NCI-H146 treated with DMSO at 0.1 percent for 48 hours (cell line): ENCODE measurements around the gene ZNF880.
"Not testable (repeated sequence)": the region's sequence is repeated elsewhere in the genome, so short reads cannot be mapped to it uniquely, and the experiment has no call there.

ENCODE experiments used
- DNase-seq: peaks from one replicate; lab custom pipeline; 2025; ENCODE audit not compliant: unreplicated experiment; lab: John Stamatoyannopoulos, UW

Gene ZNF880

DNA sequence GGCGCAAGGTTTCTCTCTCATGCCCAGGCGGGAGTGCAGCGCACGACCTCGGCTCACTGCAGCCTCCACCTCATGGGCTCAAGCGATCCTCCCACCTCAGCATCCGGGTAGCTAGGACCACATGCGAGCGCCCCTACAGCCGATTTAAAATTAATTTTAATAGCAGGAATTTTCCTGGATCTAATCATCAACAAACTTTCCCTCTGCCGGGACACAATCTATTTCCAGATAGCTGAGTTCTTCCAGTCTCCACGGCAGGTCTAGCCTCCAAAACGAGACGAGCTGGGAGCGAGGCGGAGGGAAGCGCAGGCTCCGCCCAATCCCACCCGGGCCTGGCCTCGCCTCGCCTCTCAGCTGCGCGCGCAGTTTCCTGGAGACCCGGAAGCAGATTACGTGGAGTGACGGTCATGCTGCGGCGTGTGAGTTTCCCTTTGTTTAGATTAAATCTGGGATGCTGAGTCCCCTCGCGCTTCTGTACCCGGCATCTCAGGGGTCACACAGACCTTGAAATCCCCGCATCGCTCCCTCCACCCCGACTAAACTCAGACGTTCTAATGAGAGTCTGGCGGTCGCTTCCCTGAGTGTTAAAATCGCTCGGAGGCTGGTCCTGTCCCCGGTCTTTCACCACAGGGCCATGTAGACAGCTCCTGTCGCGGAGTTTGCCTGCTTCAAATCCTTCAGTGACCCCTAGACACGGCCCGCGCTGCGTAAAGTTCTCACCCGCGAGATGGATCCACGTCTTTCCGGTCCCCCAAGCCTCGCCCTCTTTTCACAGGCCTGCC, at the start of gene ZNF880:
TSS of gene ZNF880 (plus strand) at position 365 of the 782 bp plus-strand sequence. CDS start at position 408, 43 bp downstream.
- DNase-seq = peak; percentile 87

DNA sequence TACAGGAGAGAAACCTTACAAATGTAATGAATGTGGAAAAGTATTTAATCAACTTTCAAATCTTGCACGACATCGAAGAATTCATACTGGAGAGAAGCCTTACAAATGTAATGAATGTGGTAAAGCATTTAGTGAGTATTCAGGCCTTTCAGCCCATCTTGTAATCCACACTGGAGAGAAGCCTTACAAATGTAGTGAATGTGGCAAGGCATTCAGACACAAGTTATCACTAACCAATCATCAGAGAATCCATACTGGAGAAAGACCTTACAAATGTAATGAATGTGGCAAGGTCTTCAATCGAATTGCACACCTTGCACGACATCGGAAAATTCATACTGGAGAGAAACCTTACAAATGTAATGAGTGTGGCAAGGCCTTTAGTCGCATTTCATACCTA, 47.3 kb upstream of the ZNF880 start:
- DNase-seq = no peak

DNA sequence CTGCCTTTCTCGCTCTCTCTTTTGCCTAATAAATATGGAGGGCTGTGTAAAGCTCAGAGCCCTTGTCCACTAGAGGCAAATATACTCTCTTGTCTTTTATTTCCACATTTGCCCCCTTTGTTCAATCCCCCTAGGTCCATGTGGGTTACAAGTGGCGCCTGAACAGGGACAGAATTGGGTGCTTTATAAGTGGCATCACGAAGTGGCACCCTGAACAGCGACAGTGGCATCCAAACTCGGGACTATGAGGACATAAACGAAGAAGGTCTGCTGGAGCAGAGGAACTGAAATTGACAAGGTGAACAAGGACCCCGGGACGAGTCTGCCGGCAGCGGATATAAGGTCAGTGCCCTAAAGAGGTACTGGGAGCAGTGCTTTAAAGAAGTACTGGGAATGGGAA, 38.0 kb upstream of the ZNF880 start:
- DNase-seq = no peak

DNA sequence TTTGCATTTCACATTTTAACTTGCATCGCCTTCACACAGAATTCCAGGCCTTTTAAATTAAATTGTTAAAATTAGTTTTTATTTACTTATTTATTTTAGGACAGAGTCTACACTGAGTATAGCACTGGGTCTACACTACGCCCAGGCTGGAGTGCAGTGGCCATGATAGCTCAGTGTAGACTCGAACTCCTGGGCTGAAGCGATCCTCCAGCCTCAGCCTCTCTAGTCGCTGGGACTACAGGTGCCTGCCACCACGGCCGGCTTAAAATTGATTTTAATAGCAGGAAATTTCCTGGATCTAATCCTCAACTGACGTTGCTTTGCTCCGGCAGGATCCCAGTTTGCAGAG, 34.0 kb upstream of the ZNF880 start:
- no peak for DNase-seq

DNA sequence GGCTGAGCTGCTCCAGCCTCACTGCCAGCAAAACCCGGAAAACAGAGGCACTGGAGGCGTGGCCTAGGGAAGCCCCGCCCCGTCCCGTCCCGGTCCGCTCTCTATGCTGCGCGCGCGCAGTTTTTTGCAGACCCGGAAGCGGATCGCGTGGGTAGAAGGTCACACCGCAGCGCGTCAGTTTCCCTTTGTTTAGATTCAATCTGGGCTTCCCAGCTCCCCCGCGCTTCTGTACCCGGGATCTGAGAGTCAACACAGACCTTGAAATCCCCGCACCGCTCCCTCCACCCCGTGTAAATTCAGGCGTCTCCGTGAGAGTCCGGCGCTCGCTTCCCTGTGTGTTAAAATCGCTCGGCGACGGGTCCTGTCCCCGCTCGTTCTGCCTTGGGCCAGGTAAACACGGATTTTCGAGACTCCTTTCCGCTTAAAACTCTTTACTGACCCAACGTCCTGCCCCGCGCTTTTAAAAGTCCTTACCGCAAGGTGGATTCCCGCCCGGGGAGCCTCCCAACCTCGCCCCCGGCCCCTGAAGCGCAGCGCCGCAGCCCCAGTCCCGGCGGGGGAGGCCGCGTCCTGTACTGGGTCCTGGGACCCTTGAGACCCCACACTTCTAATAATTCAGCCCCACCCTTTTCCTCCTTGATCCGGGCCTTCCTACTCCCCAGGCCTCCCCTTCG, 33.5 kb upstream of the ZNF880 start, which contains the start of gene ZNF610:
TSS of gene ZNF610 (plus strand) at position 127 of the 674 bp plus-strand sequence. CDS start 12,930 bp downstream, outside the sequence.
- peak; percentile 65 for DNase-seq

DNA sequence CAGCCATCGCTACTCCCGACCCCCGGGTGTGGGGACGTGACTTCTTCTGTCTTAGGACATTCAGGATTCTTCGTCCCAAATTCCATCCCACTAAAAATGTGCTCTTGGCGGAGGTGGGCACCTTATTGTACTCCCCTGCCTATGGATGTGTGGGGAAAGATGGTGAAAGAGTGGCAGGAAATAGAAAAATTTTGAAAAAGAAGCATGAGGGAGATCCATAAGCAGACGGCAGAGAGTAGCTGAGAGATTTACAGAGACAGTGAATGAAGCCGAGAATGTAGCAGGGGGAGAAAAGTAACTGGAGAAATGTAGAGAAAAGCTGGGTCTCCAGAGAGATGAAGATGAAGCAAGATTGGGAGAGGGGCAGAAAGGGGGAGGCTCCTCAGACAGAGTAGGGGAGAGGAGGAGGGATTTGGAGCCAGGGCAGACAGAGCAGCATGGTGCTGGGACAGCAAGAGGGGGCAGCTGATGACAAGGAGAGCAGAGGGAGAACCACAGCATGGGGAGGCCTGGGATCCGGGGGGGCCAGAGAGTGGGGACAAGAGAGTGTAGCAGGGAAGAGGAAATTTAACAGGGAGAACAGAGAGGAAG, 32.8 kb upstream of the ZNF880 start:
- DNase-seq = no peak

DNA sequence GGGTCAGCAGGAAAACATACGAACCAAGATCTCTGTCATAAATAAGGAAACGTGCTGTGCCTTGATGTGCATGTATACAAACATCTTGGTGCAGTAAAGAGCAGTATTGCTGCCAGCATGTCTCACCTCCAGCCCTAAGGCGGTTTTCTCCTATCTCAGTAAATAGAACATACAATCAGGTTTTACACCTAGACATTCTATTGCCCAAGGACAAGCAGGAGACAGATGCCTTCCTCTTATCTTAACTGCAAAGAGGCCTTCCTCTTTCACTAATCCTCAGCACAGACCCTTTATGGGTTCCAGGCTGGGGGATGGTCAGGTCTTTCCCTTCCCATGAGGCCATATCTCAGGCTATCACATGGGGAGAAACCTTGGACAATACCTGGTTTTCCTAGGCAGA, 30.7 kb upstream of the ZNF880 start:
- DNase-seq = not testable (repeated sequence)

DNA sequence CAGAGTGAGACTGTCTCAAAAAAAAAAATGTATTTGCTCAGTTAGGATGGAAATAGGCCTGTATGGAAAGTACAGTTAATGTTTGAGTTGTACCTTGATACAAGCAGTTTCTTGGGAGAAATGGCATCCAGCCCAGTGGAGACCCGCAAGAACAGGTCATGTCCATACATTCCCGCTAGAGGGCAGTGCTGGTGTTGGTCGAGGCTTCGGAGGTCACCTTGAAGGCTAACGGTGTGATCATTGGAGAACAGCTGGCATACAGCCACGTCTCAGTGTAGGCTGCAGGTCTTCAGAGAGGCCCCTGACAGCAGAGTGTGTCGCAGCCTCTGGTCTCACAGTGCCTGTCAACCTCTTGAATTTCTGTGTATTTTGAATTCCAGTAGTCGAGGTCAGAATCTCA, 26.2 kb upstream of the ZNF880 start:
- DNase-seq = peak; percentile 55

DNA sequence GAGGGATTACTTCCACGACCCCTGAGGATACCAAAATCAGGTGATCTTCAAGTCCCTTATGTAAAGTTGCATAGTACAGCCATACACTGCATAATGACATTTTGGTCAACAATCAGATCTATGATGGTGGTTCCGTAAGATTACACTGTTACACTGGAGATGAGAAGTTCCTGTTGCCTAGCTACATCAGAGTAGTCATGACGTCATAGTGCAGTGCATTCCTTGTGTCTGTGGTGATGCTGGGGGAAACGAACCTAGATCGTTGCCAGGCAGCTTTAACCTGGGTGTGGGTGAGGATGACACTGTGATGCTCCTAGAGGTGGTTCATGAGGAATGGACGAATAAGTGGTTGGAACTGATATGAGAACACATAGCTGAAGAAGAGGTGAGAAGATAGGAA, 24.6 kb upstream of the ZNF880 start:
- no peak for DNase-seq

DNA sequence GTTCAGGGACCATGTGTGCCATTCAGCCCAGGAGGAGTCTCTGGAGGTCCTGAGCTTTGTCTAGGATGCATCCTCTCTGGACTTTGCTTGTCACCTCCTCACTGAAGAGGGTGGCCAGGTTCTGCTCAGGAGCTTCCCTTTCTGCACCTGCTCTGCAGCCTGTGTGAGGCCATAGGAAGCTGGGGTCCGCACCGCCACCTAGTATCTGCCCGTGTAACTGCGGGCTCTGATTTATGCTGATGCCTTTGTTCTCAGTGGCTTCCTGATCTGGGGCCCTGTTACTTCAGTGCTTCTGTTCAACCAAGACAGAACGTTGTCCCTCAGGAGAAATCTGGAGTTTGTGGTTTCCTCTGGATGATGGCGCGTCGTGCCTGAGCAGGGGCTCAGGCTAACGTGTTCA, 18.2 kb upstream of the ZNF880 start:
- peak; percentile 4 for DNase-seq

DNA sequence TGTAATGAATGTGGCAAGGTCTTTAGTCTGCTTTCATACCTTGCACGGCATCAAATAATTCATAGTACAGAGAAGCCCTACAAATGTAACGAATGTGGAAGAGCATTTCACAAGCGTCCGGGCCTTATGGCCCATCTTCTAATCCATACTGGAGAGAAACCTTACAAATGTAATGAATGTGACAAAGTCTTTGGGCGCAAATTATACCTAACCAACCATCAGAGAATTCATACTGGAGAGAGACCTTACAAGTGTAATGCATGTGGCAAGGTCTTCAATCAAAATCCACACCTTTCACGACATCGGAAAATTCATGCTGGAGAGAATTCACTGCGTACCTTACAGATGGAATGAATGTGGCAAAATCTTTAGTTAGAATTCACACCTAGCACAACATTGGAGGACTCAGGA, 3.3 kb upstream of the ZNF880 start:
- no peak for DNase-seq

DNA sequence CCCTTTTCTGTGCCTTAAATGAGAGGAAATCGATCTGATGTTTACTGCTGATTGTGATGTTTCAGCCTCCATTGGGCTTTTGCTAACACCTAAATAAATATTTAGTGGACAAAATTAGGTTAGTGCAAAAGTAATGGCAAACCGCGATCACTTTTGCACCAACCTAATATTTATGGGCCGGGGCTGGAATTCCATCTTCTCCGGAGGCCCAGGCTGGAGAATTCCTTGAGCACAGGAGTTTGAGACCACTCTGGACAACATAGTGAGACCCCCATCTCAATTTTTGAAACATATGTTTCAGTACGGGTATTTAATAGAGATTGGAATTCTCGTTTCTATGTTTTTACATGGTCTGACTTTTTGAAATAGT, 603 bp downstream of the ZNF880 start:
- DNase-seq = no peak

DNA sequence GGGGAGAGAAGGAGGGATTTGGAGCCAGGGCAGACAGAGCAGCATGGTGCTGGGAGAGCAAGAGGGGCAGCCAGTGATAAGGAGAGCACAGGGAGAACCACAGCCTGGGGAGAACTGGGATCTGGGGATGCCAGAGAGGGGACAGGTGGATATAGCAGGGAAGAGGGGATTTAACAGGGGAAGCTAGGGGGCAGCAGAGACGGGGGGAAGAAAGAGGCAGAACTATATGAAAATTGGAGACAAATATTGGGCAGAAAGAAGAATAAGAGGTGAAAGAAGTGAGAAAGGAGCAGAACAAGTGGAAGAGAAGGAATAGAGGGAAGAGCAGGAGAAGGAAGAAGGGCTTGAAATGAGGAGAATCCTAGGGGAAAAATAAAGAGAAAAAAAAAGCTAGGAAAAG, 21.4 kb downstream of the ZNF880 start:
- no peak for DNase-seq

DNA sequence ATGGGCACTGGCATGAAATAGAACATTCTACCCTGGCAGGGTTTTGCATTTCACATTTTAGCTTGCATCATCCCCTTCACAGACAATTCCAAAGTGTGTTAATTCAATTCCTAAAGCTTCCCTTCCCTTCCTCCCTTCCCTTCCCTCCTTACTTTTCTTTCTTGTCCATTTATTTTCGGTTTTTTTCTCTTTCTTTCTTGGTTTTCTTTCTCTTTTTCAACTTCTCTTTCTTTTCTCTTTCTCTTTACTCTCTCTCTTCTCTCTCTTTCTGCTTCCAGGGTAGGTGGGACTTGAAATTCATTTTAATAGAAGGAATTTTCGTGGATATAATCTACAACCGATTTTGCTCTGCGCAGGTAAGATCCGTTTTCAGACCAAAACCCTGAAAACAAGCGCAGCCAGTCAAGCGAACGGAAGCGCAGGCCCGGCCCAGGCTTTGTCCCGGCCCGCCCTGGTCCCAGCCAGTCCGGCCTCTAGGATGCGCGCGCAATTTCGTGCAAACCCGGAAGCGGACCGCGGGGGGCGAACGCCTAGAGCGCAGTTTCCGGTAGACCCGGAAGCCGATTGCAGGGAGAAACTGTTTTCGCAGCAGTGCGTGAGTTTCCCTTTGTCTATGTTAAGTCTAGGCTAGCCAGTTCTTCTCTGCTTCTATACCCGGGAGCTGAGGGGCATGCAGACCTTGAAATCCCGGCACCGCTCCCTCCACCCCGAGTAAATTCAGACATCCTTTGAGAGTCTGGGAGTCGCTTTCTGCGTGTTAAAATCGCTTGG, 27.8 kb downstream of the ZNF880 start, which contains the start of gene ZNF528:
TSS of gene ZNF528 (plus strand) at position 540 of the 771 bp plus-strand sequence. CDS start 4,165 bp downstream, outside the sequence.
- peak; percentile 80 for DNase-seq

DNA sequence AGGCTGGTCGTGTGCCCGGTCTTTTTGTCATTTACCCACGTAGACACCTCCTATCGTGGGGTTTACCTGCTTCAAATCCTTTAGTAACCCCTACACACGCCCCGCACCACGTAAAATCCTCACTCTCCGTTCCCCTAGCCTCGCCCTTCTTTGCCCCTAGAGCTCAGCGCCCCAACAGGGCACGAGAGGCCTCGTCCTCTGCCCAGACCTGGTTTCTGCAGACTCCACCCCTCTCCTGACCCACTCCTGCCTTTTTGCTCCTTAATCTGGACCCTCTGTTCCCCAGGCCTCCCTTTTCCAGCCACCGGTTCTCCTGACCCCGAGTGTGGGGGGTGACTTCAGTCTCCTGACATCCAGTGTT, 28.3 kb downstream of the ZNF880 start:
- DNase-seq = no peak

DNA sequence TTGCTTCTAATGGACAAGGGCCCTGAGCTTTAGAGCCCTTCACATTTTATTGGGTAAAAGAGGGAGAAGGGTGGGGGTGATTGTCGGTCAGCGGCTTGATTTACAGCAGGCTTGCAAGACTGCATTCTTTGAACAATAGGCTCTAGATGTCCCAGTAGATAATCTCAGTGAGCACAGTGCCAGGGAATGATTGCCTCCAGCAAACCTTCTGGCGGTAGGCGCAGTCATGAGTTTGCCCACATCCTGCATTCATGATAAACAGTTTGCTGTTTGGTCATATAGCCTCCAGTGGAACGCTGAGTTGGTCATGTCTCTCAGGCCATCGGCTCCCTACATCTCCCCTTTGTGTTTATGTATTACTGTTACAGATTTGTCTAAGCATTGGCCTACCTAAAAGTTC, 40.6 kb downstream of the ZNF880 start:
- DNase-seq = no peak

DNA sequence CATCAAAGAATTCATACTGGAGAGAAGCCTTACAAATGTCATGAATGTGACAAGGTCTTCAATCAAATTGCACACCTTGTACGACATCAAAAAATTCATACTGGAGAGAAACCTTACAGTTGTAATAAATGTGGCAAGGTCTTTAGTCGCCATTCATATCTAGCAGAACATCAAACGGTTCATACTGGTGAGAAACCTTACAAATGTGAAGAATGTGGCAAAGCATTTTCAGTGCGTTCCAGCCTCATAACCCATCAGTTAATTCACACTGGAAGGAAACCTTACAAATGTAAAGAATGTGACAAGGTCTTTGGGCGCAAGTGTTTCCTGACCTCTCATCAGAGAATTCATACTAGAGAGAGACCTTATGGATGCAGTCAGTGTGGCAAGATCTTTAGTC, 46.0 kb downstream of the ZNF880 start:
- DNase-seq = no peak

DNA sequence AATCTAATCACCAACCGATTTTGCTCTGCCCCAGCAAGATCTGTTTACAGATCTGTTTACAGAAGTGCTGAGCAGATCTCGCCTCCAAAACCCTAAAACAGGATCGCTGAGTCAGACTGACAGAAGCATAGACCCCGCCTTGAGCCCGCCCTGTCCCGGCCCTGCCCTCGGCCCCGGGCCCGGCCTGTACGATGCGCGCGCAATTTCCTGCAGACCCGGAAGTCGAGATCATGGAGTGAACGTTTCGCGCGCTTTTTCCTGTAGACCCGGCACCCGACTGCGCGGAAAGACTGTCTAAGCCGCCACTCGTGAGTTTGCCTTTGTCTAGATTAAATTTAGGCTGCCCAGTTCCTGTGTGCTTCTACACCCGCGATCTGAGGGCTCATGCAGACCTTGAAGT, 59.2 kb downstream of the ZNF880 start, which contains the start of gene ZNF534:
TSS of gene ZNF534 (plus strand) at position 212 of the 400 bp plus-strand sequence. CDS start 2,327 bp downstream, outside the sequence.
- DNase-seq = no peak
